SH-SY5Y (cell line): ENCODE measurements around the gene FNIP2.

ENCODE experiments used
- GATA2 ChIP-seq: IDR thresholded peaks from 2 replicates; pipeline ENCODE4 v1.6.1; 2011; ENCODE audit warnings: mild to moderate bottlenecking, low read depth, low read length
- GATA3 ChIP-seq: IDR thresholded peaks from 2 replicates; pipeline ENCODE4 v1.6.1; 2011; ENCODE audit warnings: low read depth, mild to moderate bottlenecking, low read length, moderate library complexity

DNA sequence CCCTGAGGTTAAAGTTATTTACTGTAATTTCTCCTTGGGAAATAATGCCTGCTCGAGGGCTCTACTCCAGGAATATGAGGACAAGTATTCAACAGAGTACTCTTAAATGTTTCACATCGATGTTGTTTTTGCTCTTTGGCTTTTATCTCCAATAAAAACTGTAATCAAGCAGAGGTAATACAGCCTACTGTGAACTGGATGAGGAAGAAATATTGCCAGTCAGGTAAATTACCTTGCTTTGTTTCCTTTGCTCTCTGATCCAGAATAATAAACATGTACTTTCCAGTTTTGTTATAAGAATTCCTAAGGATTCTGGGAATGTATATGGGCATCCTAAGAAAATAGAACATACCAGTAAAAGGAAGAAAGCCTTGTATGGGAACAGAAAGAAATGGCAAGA, 60.4 kb downstream of the FNIP2 start:
- no peak for TF ChIP-seq GATA2
- TF ChIP-seq GATA3, result no peak
